ENCODE results near the gene SUPT4H1.

GRCh38 chr17:58362368-58363014 is 10.5 kb upstream of the SUPT4H1 start:
- TF ChIP-seq LEF1 (IDR thresholded peaks at IDR 0.05) (no peak), CEBPB (tag; IDR thresholded peaks at IDR 0.05) (no peak), AFF4 (CRISPR knock-in tag; IDR thresholded peaks at IDR 0.05) (no peak), CTCF (IDR thresholded peaks at IDR 0.05 in 2 of 3, conservative IDR thresholded peaks at IDR 0.05 in 1 of 3; ENCODE audit: insufficient read depth in 2 of 3, low read depth in 1 of 3, low read length in 3 of 3) (no peak), RAD21 (CRISPR knock-in tag; conservative IDR thresholded peaks at IDR 0.05 in 1 of 2, IDR thresholded peaks at IDR 0.05 in 1 of 2) (no peak), ZNF263 (CRISPR knock-in tag; IDR thresholded peaks at IDR 0.05; ENCODE audit: borderline replicate concordance) (no peak), EGR1 (conservative IDR thresholded peaks at IDR 0.05) (no peak), NR2C2 (CRISPR knock-in tag; IDR thresholded peaks at IDR 0.05) (no peak), NR2C2 (tag; IDR thresholded peaks at IDR 0.05) (no peak), SAP30 (IDR thresholded peaks at IDR 0.05; ENCODE audit: borderline replicate concordance, insufficient read depth, low read depth, low read length, poor library complexity, severe bottlenecking) (no peak), POLR2AphosphoS5 (IDR thresholded peaks at IDR 0.05; ENCODE audit: control insufficient read depth, insufficient read depth, low read depth, low read length) (no peak), YY1 (IDR thresholded peaks at IDR 0.05; ENCODE audit: borderline replicate concordance in 1 of 3, control insufficient read depth in 1 of 3, extremely low read depth in 1 of 3, insufficient read depth in 3 of 3, insufficient read length in 1 of 3, insufficient replicate concordance in 2 of 3, low read depth in 1 of 3, low read length in 2 of 3) (no peak), ZNF146 (CRISPR knock-in tag; IDR thresholded peaks at IDR 0.05; ENCODE audit: unreplicated experiment) (no peak)
- TF ChIP-seq, protein P1, sequence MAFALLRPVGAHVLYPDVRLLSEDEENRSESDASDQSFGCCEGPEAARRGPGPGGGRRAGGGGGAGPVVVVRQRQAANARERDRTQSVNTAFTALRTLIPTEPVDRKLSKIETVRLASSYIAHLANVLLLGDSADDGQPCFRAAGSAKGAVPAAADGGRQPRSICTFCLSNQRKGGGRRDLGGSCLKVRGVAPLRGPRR (CRISPR knock-in tag; IDR thresholded peaks at IDR 0.05) = no peak
